Measurements from ENCODE around the gene EIF4E1B. TPM values are rescaled to one million over a fixed set of nuclear protein-coding genes. Genes with fewer than 3 reads are reported as not detected.

EIF4E1B gene
- total and polyA plus RNA-seq, 7 donors: 0.36 TPM; not detected in 6

DNA sequence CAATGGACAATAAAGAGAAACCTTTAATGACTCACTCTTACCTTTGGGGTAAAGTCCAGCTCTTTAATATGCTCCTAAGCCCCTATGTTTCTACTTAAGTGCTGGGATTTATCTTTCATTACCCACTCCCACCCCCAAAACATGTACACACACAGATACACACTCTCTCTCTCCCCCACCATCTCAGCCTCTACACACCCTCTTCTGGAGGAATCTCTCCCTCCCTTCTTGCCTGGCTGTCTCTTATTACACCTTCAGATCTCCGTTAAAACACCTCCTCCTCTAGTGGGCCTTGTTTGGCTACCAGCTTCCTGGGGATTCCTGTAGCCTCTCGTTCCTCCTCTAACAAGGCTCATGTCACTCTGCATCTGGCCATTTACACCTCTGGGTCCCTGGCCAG lies 27.4 kb upstream of the EIF4E1B start:
- Histone ChIP-seq H3K36me3 (no peaks in the 10 kb centered on the region), H3K27ac (no peak overlapping the region), H3K27me3 (peaks cover 0 to 6% (median 0%) of the 10 kb centered on the region in 3 donors), H3K9me3 (no peaks in the 10 kb centered on the region), H3K4me1 (no peaks in the 10 kb centered on the region), H3K4me3 (no peak overlapping the region)
- intact Hi-C loops (cut with DNase I): no loop called here
- DNase-seq: no peak
- WGBS, 2 donors: 16 to 33% methylated on average over 2 of the region's 2 CpGs
- TF ChIP-seq, protein P1, sequence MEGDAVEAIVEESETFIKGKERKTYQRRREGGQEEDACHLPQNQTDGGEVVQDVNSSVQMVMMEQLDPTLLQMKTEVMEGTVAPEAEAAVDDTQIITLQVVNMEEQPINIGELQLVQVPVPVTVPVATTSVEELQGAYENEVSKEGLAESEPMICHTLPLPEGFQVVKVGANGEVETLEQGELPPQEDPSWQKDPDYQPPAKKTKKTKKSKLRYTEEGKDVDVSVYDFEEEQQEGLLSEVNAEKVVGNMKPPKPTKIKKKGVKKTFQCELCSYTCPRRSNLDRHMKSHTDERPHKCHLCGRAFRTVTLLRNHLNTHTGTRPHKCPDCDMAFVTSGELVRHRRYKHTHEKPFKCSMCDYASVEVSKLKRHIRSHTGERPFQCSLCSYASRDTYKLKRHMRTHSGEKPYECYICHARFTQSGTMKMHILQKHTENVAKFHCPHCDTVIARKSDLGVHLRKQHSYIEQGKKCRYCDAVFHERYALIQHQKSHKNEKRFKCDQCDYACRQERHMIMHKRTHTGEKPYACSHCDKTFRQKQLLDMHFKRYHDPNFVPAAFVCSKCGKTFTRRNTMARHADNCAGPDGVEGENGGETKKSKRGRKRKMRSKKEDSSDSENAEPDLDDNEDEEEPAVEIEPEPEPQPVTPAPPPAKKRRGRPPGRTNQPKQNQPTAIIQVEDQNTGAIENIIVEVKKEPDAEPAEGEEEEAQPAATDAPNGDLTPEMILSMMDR (IDR thresholded peaks at IDR 0.05): no peak
- TF ChIP-seq POLR2A (IDR thresholded peaks at IDR 0.05) (no peak), EP300 (IDR thresholded peaks at IDR 0.05) (no peak), POLR2AphosphoS5 (IDR thresholded peaks at IDR 0.05) (no peak)

- no peak overlapping the region for H3K4me3 ChIP-seq
- peaks cover 0 to 15% (median 13%) of the 10 kb centered on the region in 4 donors for H3K4me1 ChIP-seq
- TF ChIP-seq EP300 (IDR thresholded peaks at IDR 0.05): no peak
- TF ChIP-seq, protein P1 (IDR thresholded peaks at IDR 0.05): no peak
- no peak for TF ChIP-seq POLR2A (IDR thresholded peaks at IDR 0.05)
- TF ChIP-seq POLR2AphosphoS5 (IDR thresholded peaks at IDR 0.05): no peak
- no peak overlapping the region for H3K27ac ChIP-seq
- 68 to 83% methylated on average over 3 of the region's 3 CpGs for WGBS, 2 donors
- DNase-seq: no peak
- intact Hi-C loops (cut with DNase I): no loop called here
- H3K36me3 ChIP-seq: no peaks in the 10 kb centered on the region
- peaks cover 0 to 24% (median 19%) of the 10 kb centered on the region in 3 donors for H3K27me3 ChIP-seq
- no peaks in the 10 kb centered on the region for H3K9me3 ChIP-seq
Observed at GRCh38 chr5:176606032-176606431, 24.4 kb upstream of the EIF4E1B start.

- no peak overlapping the region for H3K27ac ChIP-seq
- no peak overlapping the region for H3K4me3 ChIP-seq
- no peak for DNase-seq
- TF ChIP-seq POLR2AphosphoS5 (IDR thresholded peaks at IDR 0.05): no peak
- no peak for TF ChIP-seq POLR2A (IDR thresholded peaks at IDR 0.05)
- TF ChIP-seq EP300 (IDR thresholded peaks at IDR 0.05): no peak
- TF ChIP-seq, protein P1 (IDR thresholded peaks at IDR 0.05): no peak
- intact Hi-C loops (cut with DNase I): no loop called here
- no peaks in the 10 kb centered on the region for H3K36me3 ChIP-seq
- 88 to 95% methylated on average over 3 of the region's 3 CpGs for WGBS, 2 donors
- H3K9me3 ChIP-seq: no peaks in the 10 kb centered on the region
- peaks cover 0 to 15% (median 13%) of the 10 kb centered on the region in 4 donors for H3K4me1 ChIP-seq
- H3K27me3 ChIP-seq: peaks cover 0 to 25% (median 19%) of the 10 kb centered on the region in 3 donors
Observed at GRCh38 chr5:176606875-176607274, 23.6 kb upstream of the EIF4E1B start.

DNA sequence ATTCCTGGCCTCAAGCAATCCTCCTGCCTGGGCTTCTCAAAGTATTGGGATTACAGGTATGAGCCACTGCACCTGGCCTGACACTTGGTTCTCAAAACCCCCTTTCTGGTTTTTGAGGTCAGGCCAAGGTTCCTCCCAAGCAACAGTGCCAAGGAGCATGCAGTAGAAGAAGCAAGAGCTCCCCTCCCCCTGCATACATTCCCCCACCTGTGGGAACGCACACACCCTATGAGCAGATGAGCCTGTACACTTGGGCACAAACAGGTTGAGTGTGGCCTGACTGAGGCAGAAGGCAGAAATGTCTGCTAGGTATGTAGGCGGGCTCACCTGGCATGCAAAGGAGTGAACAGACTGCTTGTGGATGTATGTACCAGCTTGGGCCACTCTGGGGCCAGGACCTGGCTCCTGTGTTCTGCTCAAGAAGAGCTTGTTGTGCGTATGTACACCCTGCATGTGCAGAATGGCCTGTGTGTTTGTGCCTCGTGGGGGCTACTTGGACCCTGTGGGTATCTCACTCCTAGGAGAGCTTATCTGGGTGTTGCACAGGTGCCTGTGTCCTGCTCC lies 22.3 kb upstream of the EIF4E1B start:
- H3K36me3 ChIP-seq: no peaks in the 10 kb centered on the region
- no peaks in the 10 kb centered on the region for H3K9me3 ChIP-seq
- WGBS, 2 donors: 91 to 94% methylated on average over 4 of the region's 4 CpGs
- H3K4me1 ChIP-seq: peaks cover 0 to 15% (median 13%) of the 10 kb centered on the region in 4 donors
- peaks cover 0 to 36% (median 19%) of the 10 kb centered on the region in 3 donors for H3K27me3 ChIP-seq
- intact Hi-C loops (cut with DNase I): no loop called here
- no peak overlapping the region for H3K4me3 ChIP-seq
- DNase-seq: no peak
- TF ChIP-seq POLR2AphosphoS5 (IDR thresholded peaks at IDR 0.05) (no peak), POLR2A (IDR thresholded peaks at IDR 0.05) (no peak), EP300 (IDR thresholded peaks at IDR 0.05) (no peak)
- TF ChIP-seq, protein P1 (IDR thresholded peaks at IDR 0.05): no peak
- no peak overlapping the region for H3K27ac ChIP-seq
